NCI-H2227 treated with DMSO at 0.1 percent for 48 hours (cell line): ENCODE measurements around the gene CALD1.

Experiments used
- DNase-seq: peaks from one replicate; lab custom pipeline; 2025; lab: John Stamatoyannopoulos, UW

CALD1 gene

DNA sequence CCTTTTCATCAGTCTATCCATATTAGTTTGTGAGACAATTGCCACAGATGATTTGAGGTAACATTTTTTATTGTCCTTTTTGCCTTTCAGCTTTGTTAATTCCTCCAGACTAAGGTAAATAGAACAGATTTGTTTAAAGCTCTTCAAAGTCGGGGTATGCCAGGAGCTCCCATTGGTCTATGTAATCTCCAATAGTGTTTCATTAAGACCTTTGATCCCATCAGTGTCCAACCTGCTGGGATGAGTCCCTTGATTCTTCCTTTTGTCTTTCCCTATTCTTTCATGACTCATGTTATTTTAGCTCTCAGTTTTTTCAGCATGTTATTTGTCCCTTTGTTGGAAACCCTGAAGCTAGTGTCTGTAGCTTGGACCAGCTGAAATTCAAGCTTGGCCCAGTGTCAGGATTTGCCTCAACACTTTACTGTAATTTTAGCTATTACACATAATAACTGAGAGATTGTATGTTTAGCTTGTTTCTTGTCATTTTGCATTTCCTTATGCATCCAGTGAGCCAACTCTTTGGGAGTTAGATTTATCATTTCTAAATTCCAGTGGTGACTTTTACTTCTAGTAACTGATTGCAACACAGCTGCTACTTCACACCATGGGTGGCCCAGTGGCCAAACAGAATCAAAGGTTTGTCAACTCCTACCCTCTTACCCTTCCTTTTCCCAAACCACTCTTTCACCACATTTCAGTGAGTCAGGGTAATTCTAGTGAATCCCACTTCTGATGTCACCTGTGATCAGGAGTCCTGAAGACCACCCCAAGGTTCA, 222.1 kb downstream of the CALD1 start:
- DNase-seq = no peak

DNA sequence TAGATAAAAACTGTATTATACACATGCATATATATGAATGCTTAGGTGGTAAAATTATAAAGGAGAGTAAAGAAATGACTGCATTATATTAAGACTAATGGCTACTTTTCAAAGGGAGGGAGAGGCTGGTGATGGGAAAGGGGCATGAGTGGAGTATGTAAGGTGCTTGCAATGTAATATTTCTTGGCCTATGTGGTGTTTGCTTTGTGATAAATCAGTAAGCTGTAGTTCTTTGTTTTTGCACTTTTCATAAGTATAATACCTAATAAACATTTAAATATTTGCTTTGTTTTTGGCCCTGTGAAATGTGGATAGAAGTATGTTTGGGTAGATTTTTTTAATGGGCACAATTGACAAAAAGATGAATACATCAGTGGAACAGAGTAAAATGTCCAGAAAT, 232.8 kb downstream of the CALD1 start:
- DNase-seq = no peak
